HCT116 (cell line): Measurements from ENCODE around the gene SUCLG1. TPM values are rescaled to one million over a fixed set of nuclear protein-coding genes. Genes with fewer than 3 reads are reported as not detected.

ENCODE experiments used
- ATAC-seq: fragments of 200-7000 bp; cut with Tn5 transposase; 2 replicates; pipeline ENCODE4 v1.9.1; 2020; ENCODE audit warnings: mild to moderate bottlenecking, moderate library complexity
- BruUV-seq: library from RNA; stranded (reverse); fragments of 400-500 nt; replicated peaks from 2 replicates; lab custom pipeline; 2021; lab: Mats Ljungman, UMichigan
- CTCF ChIA-PET: fragments of 300-600 bp; sonication (Branson Sonifier 250); formaldehyde crosslinking; loops from one replicate; lab custom pipeline; 2021; ENCODE audit warnings: antibody characterized with exemption; lab: Charles Lee
- POLR2A ChIA-PET: fragments of 300-600, 350-600 bp; sonication (Branson Sonifier 250); formaldehyde crosslinking; loops from one replicate; lab custom pipeline; 2021; ENCODE audit warnings: antibody characterized with exemption; lab: Charles Lee
- RAD21 ChIA-PET, 2 experiments: fragments of 300-600 bp; sonication (Branson Sonifier 250); formaldehyde crosslinking; loops; one replicate each; lab custom pipeline; 2023; ENCODE audit warnings: low total read pairs in 2 of 2; ENCODE audit not compliant: uncharacterized antibody in 2 of 2, unreplicated experiment in 2 of 2, low non-redundant PET in 1 of 2; lab: Charles Lee
- DNase-seq: peaks from one replicate; pipeline ENCODE4 v3.0.0-alpha.2; 2010; ENCODE audit warnings: low read depth, low spot score
- H2AFZ ChIP-seq: fragments of 200-600 bp; shearing (Covaris generic), sonication (generic); 2 replicates; pipeline ENCODE4 v1.6.1; 2017; ENCODE audit warnings: low read depth, mixed run types, mixed read lengths, antibody characterized with exemption, low read length; ENCODE audit not compliant: poor library complexity, severe bottlenecking
- H3K27ac ChIP-seq: 2 replicates; pipeline ENCODE4 v1.5.1; 2012; ENCODE audit warnings: low read depth, low read length
- H3K27me3 ChIP-seq: fragments of 200-600 bp; sonication (generic); 2 replicates; pipeline ENCODE4 v1.6.1; 2016; ENCODE audit warnings: mixed run types, low read length, mixed read lengths; ENCODE audit not compliant: insufficient read depth
- H3K36me3 ChIP-seq, 2 experiments: fragments of 200-500 bp in 1 of 2; fragments of 200-600 bp in 1 of 2; sonication (Bioruptor generic) in 1 of 2; sonication (generic) in 1 of 2; 2 replicates each; pipeline versions ENCODE4 v1.5.1 to v1.6.1; 2014 to 2016; ENCODE audit warnings: low read length in 2 of 2, inconsistent platforms in 1 of 2, mixed read lengths in 1 of 2, mixed run types in 1 of 2; ENCODE audit not compliant: insufficient read depth in 2 of 2, control insufficient read depth in 1 of 2
- H3K4me1 ChIP-seq, 2 experiments: fragments of 200-600 bp in 1 of 2; sonication (generic) in 1 of 2; 2 replicates each; pipeline versions ENCODE4 v1.5.1 to v1.6.1; 2012 to 2017; ENCODE audit warnings: low read length in 2 of 2, inconsistent platforms in 1 of 2, mild to moderate bottlenecking in 1 of 2, mixed read lengths in 1 of 2, mixed run types in 1 of 2, moderate library complexity in 1 of 2; ENCODE audit not compliant: insufficient read depth in 2 of 2, control insufficient read depth in 1 of 2
- H3K4me2 ChIP-seq: fragments of 200-600 bp; sonication (generic); 2 replicates; pipeline ENCODE4 v1.6.1; 2017; ENCODE audit warnings: mixed run types, low read length, mixed read lengths
- H3K4me3 ChIP-seq, 2 experiments: fragments of 200-600 bp in 1 of 2; sonication (generic) in 1 of 2; replicated peaks in 1 of 2; 2 replicates each; pipeline ENCODE4 v1.5.1; 2011 to 2016; ENCODE audit warnings: low read length in 2 of 2, control low read depth in 1 of 2, low read depth in 1 of 2, mild to moderate bottlenecking in 1 of 2, mixed read lengths in 1 of 2, mixed run types in 1 of 2
- H3K79me2 ChIP-seq: fragments of 200-600 bp; sonication (generic); 2 replicates; pipeline ENCODE4 v1.6.1; 2017; ENCODE audit warnings: mild to moderate bottlenecking, mixed run types, low read length, moderate library complexity, mixed read lengths; ENCODE audit not compliant: insufficient read depth
- H3K9ac ChIP-seq: fragments of 200-600 bp; sonication (generic); 2 replicates; pipeline ENCODE4 v1.6.1; 2016; ENCODE audit warnings: low read length, mixed read lengths
- H3K9me2 ChIP-seq: fragments of 200-600 bp; sonication (generic), shearing (Covaris generic); 2 replicates; pipeline ENCODE4 v1.6.1; 2017; ENCODE audit warnings: mixed run types, mild to moderate bottlenecking, moderate library complexity; ENCODE audit not compliant: insufficient read depth
- H3K9me3 ChIP-seq, 2 experiments: fragments of 200-500 bp in 1 of 2; fragments of 200-600 bp in 1 of 2; sonication (Bioruptor generic) in 1 of 2; sonication (generic) in 1 of 2; 2 replicates each; pipeline ENCODE4 v1.6.1; 2014 to 2017; ENCODE audit warnings: low read length in 2 of 2, mixed read lengths in 2 of 2, inconsistent platforms in 1 of 2, low read depth in 1 of 2, mild to moderate bottlenecking in 1 of 2, mixed run types in 1 of 2, moderate library complexity in 1 of 2; ENCODE audit not compliant: control insufficient read depth in 1 of 2, insufficient read depth in 1 of 2
- H4K20me1 ChIP-seq: fragments of 200-600 bp; sonication (generic), shearing (Covaris generic); 2 replicates; pipeline ENCODE4 v1.6.1; 2017; ENCODE audit warnings: mixed run types, mild to moderate bottlenecking, moderate library complexity; ENCODE audit not compliant: insufficient read depth
- CBX3 ChIP-seq: IDR thresholded peaks from 2 replicates; pipeline ENCODE4 v1.6.1; 2012; ENCODE audit warnings: low read depth
- CEBPB ChIP-seq: IDR thresholded peaks from 2 replicates; pipeline ENCODE4 v1.6.1; 2012; ENCODE audit warnings: low read depth
- ELF1 ChIP-seq: IDR thresholded peaks from 2 replicates; pipeline ENCODE4 v1.6.1; 2012; ENCODE audit warnings: low read depth, borderline replicate concordance
- EZH2 ChIP-seq: fragments of 200-600 bp; sonication (generic); IDR thresholded peaks from 2 replicates; pipeline ENCODE4 v1.6.1; 2017; ENCODE audit warnings: antibody characterized with exemption, mixed run types
- POLR2A ChIP-seq: IDR thresholded peaks from 2 replicates; pipeline ENCODE4 v1.7.0; 2011; ENCODE audit warnings: borderline replicate concordance; ENCODE audit not compliant: insufficient read depth, insufficient read length; ENCODE audit errors: extremely low read depth
- RAD21 ChIP-seq: IDR thresholded peaks from 2 replicates; pipeline ENCODE4 v1.6.1; 2012; ENCODE audit warnings: low read depth, mild to moderate bottlenecking
- SIN3A ChIP-seq: IDR thresholded peaks from 2 replicates; pipeline ENCODE4 v1.6.1; 2012; ENCODE audit warnings: low read depth
- SP1 ChIP-seq: IDR thresholded peaks from 2 replicates; pipeline ENCODE4 v1.6.1; 2012; ENCODE audit warnings: low read depth
- ZFX ChIP-seq: fragments of 450-650 bp; IDR thresholded peaks from 2 replicates; pipeline ENCODE4 v1.6.1; 2017
- intact Hi-C: fragments of 100-400 bp; cut with micrococcal nuclease; formaldehyde crosslinking; loops from 2 replicates; pipeline ENCODE4 v1.10.0; 2022
- total RNA-seq: library from RNA; stranded (reverse); gene quantifications from one replicate; pipeline ENCODE4 v1.2.1, GENCODE V29; 2021; ENCODE audit not compliant: unreplicated experiment
- TF ChIP-seq, protein P1 (sequence below): IDR thresholded peaks from 2 replicates; pipeline ENCODE4 v1.6.1; 2012; ENCODE audit warnings: low read depth
- TF ChIP-seq, protein P2 (sequence below): IDR thresholded peaks from 2 replicates; pipeline ENCODE4 v1.6.1; 2012

Gene SUCLG1
- total RNA-seq, 1 experiment from 2014 or later: 56.3 TPM

DNA sequence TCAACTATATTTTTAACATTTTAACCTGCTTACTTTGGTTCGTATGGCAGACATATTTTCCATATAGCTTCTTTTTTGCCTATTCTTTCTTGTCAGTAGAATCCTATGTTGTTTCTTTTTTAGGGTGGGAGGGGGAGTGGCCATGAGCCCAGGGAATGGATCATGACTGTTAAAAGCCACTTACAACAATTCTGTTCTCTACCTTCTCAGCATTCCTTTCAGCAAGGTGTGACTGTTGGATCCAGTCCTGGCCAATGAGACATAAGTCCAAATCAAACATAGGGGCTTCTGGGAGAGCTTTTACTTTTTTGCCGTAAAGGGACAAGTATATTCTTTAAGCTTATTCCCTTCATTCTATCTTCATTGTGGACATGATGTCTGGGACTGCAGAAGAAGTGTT, 32.2 kb upstream of the SUCLG1 start:
- no peaks in the 10 kb centered on the region for H3K36me3 ChIP-seq
- no peak overlapping the region for H3K4me2 ChIP-seq
- CTCF ChIA-PET: no interaction called here
- no peaks in the 10 kb centered on the region for H3K9me3 ChIP-seq
- POLR2A ChIA-PET: no interaction called here
- no peak for DNase-seq
- no peaks in the 10 kb centered on the region; a peak in 2 of 4 replicates for H3K4me1 ChIP-seq
- no peak overlapping the region for H2AFZ ChIP-seq
- no peak overlapping the region for H3K4me3 ChIP-seq
- H3K79me2 ChIP-seq: no peaks in the 10 kb centered on the region
- H4K20me1 ChIP-seq: no peaks in the 10 kb centered on the region
- no peaks in the 10 kb centered on the region for H3K9me2 ChIP-seq
- RAD21 ChIA-PET: no interaction called here
- no TSS peak for BruUV-seq
- no peak overlapping the region for H3K9ac ChIP-seq
- H3K27ac ChIP-seq: no peak overlapping the region
- no peak for ATAC-seq
- no peaks in the 10 kb centered on the region for H3K27me3 ChIP-seq
- TF ChIP-seq SP1 (no peak), CBX3 (no peak), EZH2 (no peak), POLR2A (no peak), RAD21 (no peak), CEBPB (no peak), ELF1 (no peak), ZFX (no peak), SIN3A (no peak)
- TF ChIP-seq, protein P1, sequence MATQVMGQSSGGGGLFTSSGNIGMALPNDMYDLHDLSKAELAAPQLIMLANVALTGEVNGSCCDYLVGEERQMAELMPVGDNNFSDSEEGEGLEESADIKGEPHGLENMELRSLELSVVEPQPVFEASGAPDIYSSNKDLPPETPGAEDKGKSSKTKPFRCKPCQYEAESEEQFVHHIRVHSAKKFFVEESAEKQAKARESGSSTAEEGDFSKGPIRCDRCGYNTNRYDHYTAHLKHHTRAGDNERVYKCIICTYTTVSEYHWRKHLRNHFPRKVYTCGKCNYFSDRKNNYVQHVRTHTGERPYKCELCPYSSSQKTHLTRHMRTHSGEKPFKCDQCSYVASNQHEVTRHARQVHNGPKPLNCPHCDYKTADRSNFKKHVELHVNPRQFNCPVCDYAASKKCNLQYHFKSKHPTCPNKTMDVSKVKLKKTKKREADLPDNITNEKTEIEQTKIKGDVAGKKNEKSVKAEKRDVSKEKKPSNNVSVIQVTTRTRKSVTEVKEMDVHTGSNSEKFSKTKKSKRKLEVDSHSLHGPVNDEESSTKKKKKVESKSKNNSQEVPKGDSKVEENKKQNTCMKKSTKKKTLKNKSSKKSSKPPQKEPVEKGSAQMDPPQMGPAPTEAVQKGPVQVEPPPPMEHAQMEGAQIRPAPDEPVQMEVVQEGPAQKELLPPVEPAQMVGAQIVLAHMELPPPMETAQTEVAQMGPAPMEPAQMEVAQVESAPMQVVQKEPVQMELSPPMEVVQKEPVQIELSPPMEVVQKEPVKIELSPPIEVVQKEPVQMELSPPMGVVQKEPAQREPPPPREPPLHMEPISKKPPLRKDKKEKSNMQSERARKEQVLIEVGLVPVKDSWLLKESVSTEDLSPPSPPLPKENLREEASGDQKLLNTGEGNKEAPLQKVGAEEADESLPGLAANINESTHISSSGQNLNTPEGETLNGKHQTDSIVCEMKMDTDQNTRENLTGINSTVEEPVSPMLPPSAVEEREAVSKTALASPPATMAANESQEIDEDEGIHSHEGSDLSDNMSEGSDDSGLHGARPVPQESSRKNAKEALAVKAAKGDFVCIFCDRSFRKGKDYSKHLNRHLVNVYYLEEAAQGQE: no peak
- TF ChIP-seq, protein P2, sequence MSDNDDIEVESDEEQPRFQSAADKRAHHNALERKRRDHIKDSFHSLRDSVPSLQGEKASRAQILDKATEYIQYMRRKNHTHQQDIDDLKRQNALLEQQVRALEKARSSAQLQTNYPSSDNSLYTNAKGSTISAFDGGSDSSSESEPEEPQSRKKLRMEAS: no peak
- intact Hi-C loops: no loop called here
